ENCODE results near the gene TLR6.

DNA sequence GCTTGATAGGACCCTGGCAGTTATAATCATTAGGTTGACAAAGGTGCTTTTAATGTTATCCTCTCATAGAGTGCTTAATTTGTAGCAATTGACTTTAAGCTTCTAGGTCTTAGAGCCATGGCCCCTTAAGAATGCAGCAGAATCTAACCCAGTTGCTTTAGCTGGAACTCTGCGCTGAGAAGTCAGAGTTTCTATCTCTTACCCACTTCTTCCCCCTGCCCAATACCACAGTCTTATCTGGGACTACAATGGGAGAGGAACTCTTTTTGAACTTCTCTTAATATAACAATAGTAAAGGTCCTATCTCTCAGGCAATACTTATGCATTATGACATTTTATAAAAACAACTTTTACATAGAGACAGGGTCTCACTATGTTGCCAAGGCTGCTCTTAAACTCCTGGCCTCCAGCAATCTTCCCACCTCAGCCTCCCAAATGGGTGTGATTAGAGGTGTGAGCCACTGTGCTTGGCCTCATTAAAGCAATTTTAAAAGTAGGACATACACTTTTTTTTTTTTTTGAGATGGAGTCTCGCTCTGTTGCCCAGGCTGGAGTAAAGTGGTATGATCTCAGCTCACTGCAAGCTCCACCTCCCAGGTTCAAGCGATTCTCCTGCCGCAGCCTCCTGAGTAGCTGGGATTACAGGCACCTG is 75.7 kb downstream of the TLR6 start:
- TF ChIP-seq POLR2AphosphoS5 (IDR thresholded peaks at IDR 0.05; ENCODE audit: low read depth, low read length) (no peak), POLR2A (IDR thresholded peaks at IDR 0.05; ENCODE audit: low read depth, low read length) (no peak), TAF1 (IDR thresholded peaks at IDR 0.05; ENCODE audit: low read depth, low read length) (no peak), SPI1 (IDR thresholded peaks at IDR 0.05; ENCODE audit: low read depth, low read length) (no peak), PAX5 (IDR thresholded peaks at IDR 0.05; ENCODE audit: insufficient read depth, low read length, severe bottlenecking) (no peak)
